ENCODE data around the gene CDK5RAP2. TPM values are rescaled to one million over a fixed set of nuclear protein-coding genes. Genes with fewer than 3 reads are reported as not detected.

Gene CDK5RAP2
- total RNA-seq, 1 experiment from 2014 or later: 50.0 TPM

DNA sequence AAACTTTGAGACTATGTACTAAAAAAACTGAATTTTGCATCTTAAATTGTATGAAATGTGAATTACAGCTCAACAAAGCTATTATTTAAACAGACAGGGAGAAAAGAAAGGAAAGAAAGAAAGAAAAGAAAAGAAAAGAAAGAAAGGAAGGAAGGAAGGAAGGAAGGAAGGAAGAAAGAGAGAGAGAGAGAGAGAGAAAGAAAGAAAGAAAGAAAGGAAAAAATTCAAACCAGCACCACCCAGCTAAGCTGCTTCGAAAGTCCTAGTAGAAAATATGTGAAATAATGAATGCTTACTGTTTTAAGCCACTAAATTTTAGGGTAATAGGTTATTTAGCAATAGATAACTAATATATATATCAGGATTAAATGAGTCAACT lies 31.7 kb upstream of the CDK5RAP2 start:
- ChIA-PET CTCF (interaction anchor here (1.2 to 3.1 kb wide), 3 partner anchors 11 to 144 kb away, joined by 3 to 9 read pairs (median 7); no protein-coding TSS in a partner anchor), POLR2A (interaction anchor here (0.7 kb wide), 1 partner anchor 144 kb away, joined by 5 read pairs; no protein-coding TSS in a partner anchor)
- peaks cover 9% of the 10 kb centered on the region for H3K9me3 Mint-ChIP-seq (ENCODE audit: unreplicated experiment)
- H3K4me1 Mint-ChIP-seq (ENCODE audit: insufficient read depth, unreplicated experiment): peaks cover 20% of the 10 kb centered on the region
- no peak for DNase-seq (ENCODE audit: unreplicated experiment)
- no peaks in the 10 kb centered on the region for H3K27me3 Mint-ChIP-seq (ENCODE audit: insufficient read depth, unreplicated experiment)
- BruUV-seq (replicated peaks): no TSS peak
- H3K27ac Mint-ChIP-seq (ENCODE audit: low read depth, unreplicated experiment): no peak overlapping the region
- intact Hi-C loops (cut with micrococcal nuclease): no loop called here
- no peak overlapping the region for H3K4me3 Mint-ChIP-seq (ENCODE audit: unreplicated experiment)
- H3K36me3 Mint-ChIP-seq (ENCODE audit: insufficient read depth, unreplicated experiment): peaks cover 9% of the 10 kb centered on the region
- TF ChIP-seq, protein P1, sequence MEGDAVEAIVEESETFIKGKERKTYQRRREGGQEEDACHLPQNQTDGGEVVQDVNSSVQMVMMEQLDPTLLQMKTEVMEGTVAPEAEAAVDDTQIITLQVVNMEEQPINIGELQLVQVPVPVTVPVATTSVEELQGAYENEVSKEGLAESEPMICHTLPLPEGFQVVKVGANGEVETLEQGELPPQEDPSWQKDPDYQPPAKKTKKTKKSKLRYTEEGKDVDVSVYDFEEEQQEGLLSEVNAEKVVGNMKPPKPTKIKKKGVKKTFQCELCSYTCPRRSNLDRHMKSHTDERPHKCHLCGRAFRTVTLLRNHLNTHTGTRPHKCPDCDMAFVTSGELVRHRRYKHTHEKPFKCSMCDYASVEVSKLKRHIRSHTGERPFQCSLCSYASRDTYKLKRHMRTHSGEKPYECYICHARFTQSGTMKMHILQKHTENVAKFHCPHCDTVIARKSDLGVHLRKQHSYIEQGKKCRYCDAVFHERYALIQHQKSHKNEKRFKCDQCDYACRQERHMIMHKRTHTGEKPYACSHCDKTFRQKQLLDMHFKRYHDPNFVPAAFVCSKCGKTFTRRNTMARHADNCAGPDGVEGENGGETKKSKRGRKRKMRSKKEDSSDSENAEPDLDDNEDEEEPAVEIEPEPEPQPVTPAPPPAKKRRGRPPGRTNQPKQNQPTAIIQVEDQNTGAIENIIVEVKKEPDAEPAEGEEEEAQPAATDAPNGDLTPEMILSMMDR (IDR thresholded peaks at IDR 0.05; ENCODE audit: unreplicated experiment): no peak

DNA sequence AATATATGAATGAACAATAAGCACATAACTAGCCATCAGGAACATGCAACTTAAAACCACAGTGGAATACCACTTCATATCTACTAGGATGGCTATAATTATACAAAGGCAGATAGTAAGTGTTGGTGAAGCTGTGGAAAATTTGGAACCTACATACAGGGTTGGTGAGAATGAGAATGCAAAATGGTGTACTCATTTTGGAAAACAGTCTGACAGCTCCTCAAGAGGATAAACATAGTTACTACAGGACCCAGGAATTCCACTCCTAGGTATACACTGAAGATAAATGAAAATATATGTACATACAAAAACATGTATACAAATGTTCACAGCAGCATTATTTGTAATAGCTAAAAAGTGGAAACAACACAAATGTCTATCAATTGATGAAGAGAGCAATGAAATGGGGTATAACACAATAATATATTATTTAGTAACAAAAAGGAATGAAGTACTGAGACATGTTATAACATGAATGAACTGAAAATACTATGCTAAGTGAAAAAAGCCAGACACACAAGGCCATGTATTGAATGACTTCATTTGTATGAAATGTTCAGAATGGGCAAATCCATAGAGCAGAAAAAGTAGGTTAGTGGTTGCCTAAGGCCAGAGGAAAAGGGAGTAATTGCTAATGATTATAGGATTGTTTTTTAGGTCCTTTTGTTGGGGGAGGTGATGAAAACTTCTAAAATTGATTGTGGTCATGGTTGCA lies 31.2 kb upstream of the CDK5RAP2 start:
- no TSS peak for BruUV-seq (replicated peaks)
- intact Hi-C loops (cut with micrococcal nuclease): no loop called here
- Mint-ChIP-seq H3K4me3 (ENCODE audit: unreplicated experiment) (no peak overlapping the region), H3K36me3 (ENCODE audit: insufficient read depth, unreplicated experiment) (peaks cover 9% of the 10 kb centered on the region), H3K27ac (ENCODE audit: low read depth, unreplicated experiment) (no peak overlapping the region), H3K27me3 (ENCODE audit: insufficient read depth, unreplicated experiment) (no peaks in the 10 kb centered on the region), H3K9me3 (ENCODE audit: unreplicated experiment) (peaks cover 9% of the 10 kb centered on the region), H3K4me1 (ENCODE audit: insufficient read depth, unreplicated experiment) (peaks cover 20% of the 10 kb centered on the region)
- TF ChIP-seq, protein P1 (IDR thresholded peaks at IDR 0.05; ENCODE audit: unreplicated experiment): no peak
- DNase-seq (ENCODE audit: unreplicated experiment): no peak
- POLR2A ChIA-PET: interaction anchor here (0.7 kb wide), 1 partner anchor 98 kb away, joined by 4 read pairs; no protein-coding TSS in a partner anchor
- CTCF ChIA-PET: interaction anchor here (0.5 to 3.1 kb wide), 6 partner anchors 12 to 455 kb away, joined by 3 to 9 read pairs (median 3); no protein-coding TSS in a partner anchor

DNA sequence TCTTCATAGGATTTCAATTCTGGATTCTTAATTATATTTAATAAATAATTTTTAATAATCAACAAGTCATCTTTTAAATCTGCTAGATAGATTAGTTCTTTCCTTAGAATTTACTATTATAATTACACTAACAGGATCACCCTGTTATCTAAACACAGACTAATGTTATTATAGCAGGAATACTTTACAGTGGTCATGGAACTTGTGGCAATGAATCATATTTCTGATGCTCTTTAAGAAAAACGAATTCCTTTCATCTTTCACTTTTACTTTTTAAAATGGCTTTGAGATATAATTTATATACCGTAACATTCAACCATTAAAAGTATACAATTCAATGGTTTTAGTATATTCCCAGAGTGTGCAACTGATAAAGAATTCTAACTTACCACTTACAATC lies 29.7 kb upstream of the CDK5RAP2 start:
- no TSS peak for BruUV-seq (replicated peaks)
- DNase-seq (ENCODE audit: unreplicated experiment): no peak
- Mint-ChIP-seq H3K4me1 (ENCODE audit: insufficient read depth, unreplicated experiment) (peaks cover 20% of the 10 kb centered on the region), H3K4me3 (ENCODE audit: unreplicated experiment) (no peak overlapping the region), H3K27me3 (ENCODE audit: insufficient read depth, unreplicated experiment) (no peaks in the 10 kb centered on the region), H3K36me3 (ENCODE audit: insufficient read depth, unreplicated experiment) (peaks cover 23% of the 10 kb centered on the region), H3K27ac (ENCODE audit: low read depth, unreplicated experiment) (no peak overlapping the region), H3K9me3 (ENCODE audit: unreplicated experiment) (peaks cover 9% of the 10 kb centered on the region)
- ChIA-PET POLR2A (no interaction called here), CTCF (interaction anchor here (0.6 to 1.1 kb wide), 2 partner anchors 10 to 236 kb away, joined by 4 to 10 read pairs; no protein-coding TSS in a partner anchor)
- intact Hi-C loops (cut with micrococcal nuclease): no loop called here
- TF ChIP-seq, protein P1 (IDR thresholded peaks at IDR 0.05; ENCODE audit: unreplicated experiment): no peak

DNA sequence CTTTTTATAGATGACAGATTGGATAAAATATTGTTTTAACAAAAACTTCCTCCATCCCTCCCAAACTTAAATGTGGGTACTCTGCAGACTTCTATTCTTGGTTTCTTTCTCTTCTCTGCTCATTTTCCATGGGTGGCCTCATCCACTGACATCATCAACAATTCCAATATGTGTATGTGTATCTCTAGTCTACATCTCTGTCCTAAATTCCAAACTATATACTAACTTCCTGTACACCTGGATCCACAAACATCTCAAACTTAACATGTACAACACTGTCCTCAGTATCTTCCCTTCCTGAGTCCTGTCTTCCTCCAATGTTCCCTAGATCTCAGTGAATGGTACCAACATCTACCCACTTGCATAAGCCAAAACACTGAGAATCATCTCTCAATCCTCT lies 28.5 kb upstream of the CDK5RAP2 start:
- Mint-ChIP-seq H3K27me3 (ENCODE audit: insufficient read depth, unreplicated experiment) (no peaks in the 10 kb centered on the region), H3K4me3 (ENCODE audit: unreplicated experiment) (no peak overlapping the region), H3K4me1 (ENCODE audit: insufficient read depth, unreplicated experiment) (peaks cover 20% of the 10 kb centered on the region), H3K36me3 (ENCODE audit: insufficient read depth, unreplicated experiment) (peaks cover 24% of the 10 kb centered on the region), H3K9me3 (ENCODE audit: unreplicated experiment) (peaks cover 9% of the 10 kb centered on the region), H3K27ac (ENCODE audit: low read depth, unreplicated experiment) (no peak overlapping the region)
- CTCF ChIA-PET: no interaction called here
- intact Hi-C loops (cut with micrococcal nuclease): no loop called here
- TF ChIP-seq, protein P1 (IDR thresholded peaks at IDR 0.05; ENCODE audit: unreplicated experiment): no peak
- no TSS peak for BruUV-seq (replicated peaks)
- POLR2A ChIA-PET: no interaction called here
- DNase-seq (ENCODE audit: unreplicated experiment): no peak
